SK-N-SH (cell line): ENCODE results near the gene ZMPSTE24. TPM values are rescaled to one million over a fixed set of nuclear protein-coding genes. Genes with fewer than 3 reads are reported as not detected.
"Not testable (repeated sequence)": the region's sequence is repeated elsewhere in the genome, so short reads cannot be mapped to it uniquely, and the experiment has no call there.

Experiments
- CTCF ChIA-PET: fragments of 300-600, 350-600 bp; formaldehyde crosslinking; extraction: SDS; loops from one replicate; lab custom pipeline; 2021; lab: Yijun Ruan, JAX
- POLR2A ChIA-PET: fragments of 350-600 bp; sonication (Branson Sonifier 250); formaldehyde crosslinking; extraction: SDS; loops from one replicate; lab custom pipeline; 2020; ENCODE audit warnings: antibody characterized with exemption, inconsistent platforms; lab: Yijun Ruan, JAX
- DNase-seq: peaks from one replicate; pipeline ENCODE4 v3.0.0; 2012
- H2AFZ ChIP-seq: fragments of 200-600 bp; sonication (generic); 2 replicates; pipeline ENCODE4 v1.8.1; 2016; ENCODE audit warnings: antibody characterized with exemption, mild to moderate bottlenecking, low read depth
- H3F3A ChIP-seq: fragments of 200-600 bp; sonication (generic); replicated peaks from 2 replicates; pipeline ENCODE3; 2016; ENCODE audit warnings: antibody characterized with exemption, mild to moderate bottlenecking; ENCODE audit not compliant: insufficient read depth
- H3K27ac ChIP-seq, 2 experiments: fragments of 200-500 bp in 1 of 2; fragments of 200-600 bp in 1 of 2; sonication (Bioruptor generic) in 1 of 2; sonication (generic), shearing (Covaris generic) in 1 of 2; 2 replicates each; pipeline versions ENCODE4 v1.5.1 to v1.6.1; 2014 to 2016; ENCODE audit warnings: low read depth in 2 of 2, inconsistent platforms in 1 of 2, low read length in 1 of 2, mild to moderate bottlenecking in 1 of 2, mixed read lengths in 1 of 2
- H3K27me3 ChIP-seq: fragments of 200-600 bp; sonication (generic), shearing (Covaris generic); 2 replicates; pipeline ENCODE4 v1.6.1; 2016; ENCODE audit warnings: mixed run types; ENCODE audit not compliant: insufficient read depth
- H3K36me3 ChIP-seq, 2 experiments: fragments of 200-500 bp in 1 of 2; fragments of 200-600 bp in 1 of 2; sonication (Bioruptor generic) in 1 of 2; sonication (generic) in 1 of 2; replicated peaks in 1 of 2; 2 replicates each; pipeline versions ENCODE3 to v1.5.1; 2014 to 2016; ENCODE audit warnings: low read length in 1 of 2, mild to moderate bottlenecking in 1 of 2; ENCODE audit not compliant: insufficient read depth in 2 of 2, control insufficient read depth in 1 of 2
- H3K4me1 ChIP-seq, 2 experiments: fragments of 200-500 bp in 1 of 2; fragments of 200-600 bp in 1 of 2; sonication (Bioruptor generic) in 1 of 2; sonication (generic), shearing (Covaris generic) in 1 of 2; 2 replicates each; pipeline versions ENCODE4 v1.5.1 to v1.6.1; 2014 to 2016; ENCODE audit warnings: low read depth in 1 of 2, low read length in 1 of 2, mixed run types in 1 of 2; ENCODE audit not compliant: insufficient read depth in 2 of 2, control insufficient read depth in 1 of 2
- H3K4me2 ChIP-seq: fragments of 200-600 bp; sonication (generic), shearing (Covaris generic); 2 replicates; pipeline ENCODE4 v1.6.1; 2017; ENCODE audit warnings: mixed run types
- H3K4me3 ChIP-seq, 2 experiments: fragments of 200-500 bp in 1 of 2; fragments of 200-600 bp in 1 of 2; sonication (Bioruptor generic) in 1 of 2; sonication (generic), shearing (Covaris generic) in 1 of 2; 2 replicates each; pipeline versions ENCODE4 v1.5.1 to v1.8.1; 2014 to 2016; ENCODE audit warnings: low read depth in 2 of 2, inconsistent platforms in 1 of 2, low read length in 1 of 2, mild to moderate bottlenecking in 1 of 2, mixed read lengths in 1 of 2, moderate library complexity in 1 of 2
- H3K79me2 ChIP-seq: fragments of 200-600 bp; sonication (generic); 2 replicates; pipeline ENCODE4 v1.8.1; 2017; ENCODE audit warnings: mild to moderate bottlenecking; ENCODE audit not compliant: insufficient read depth
- H3K9ac ChIP-seq: fragments of 200-600 bp; sonication (generic); 2 replicates; pipeline ENCODE4 v1.6.1; 2017; ENCODE audit warnings: mixed run types
- H3K9me2 ChIP-seq: fragments of 200-600 bp; sonication (generic); 2 replicates; pipeline ENCODE4 v1.6.1; 2017; ENCODE audit warnings: mixed run types
- H3K9me3 ChIP-seq: fragments of 200-600 bp; sonication (generic); 2 replicates; pipeline ENCODE4 v1.6.1; 2017; ENCODE audit warnings: mixed run types, mild to moderate bottlenecking, moderate library complexity
- H4K20me1 ChIP-seq: fragments of 200-600 bp; sonication (generic); 2 replicates; pipeline ENCODE4 v1.6.1; 2017; ENCODE audit warnings: mild to moderate bottlenecking, mixed run types; ENCODE audit not compliant: insufficient read depth
- EP300 ChIP-seq, 2 experiments: IDR thresholded peaks; 2 replicates each; pipeline versions ENCODE4 v1.4.0 to v1.6.1; 2012; ENCODE audit warnings: borderline replicate concordance in 1 of 2, low read depth in 1 of 2, low read length in 1 of 2
- EZH2phosphoT487 ChIP-seq: fragments of 200-600 bp; sonication (generic); IDR thresholded peaks from 2 replicates; pipeline ENCODE4 v1.6.1; 2017; ENCODE audit warnings: low read depth, mixed run types, mild to moderate bottlenecking, antibody characterized with exemption, moderate library complexity, borderline replicate concordance
- FOSL2 ChIP-seq: IDR thresholded peaks from 2 replicates; pipeline ENCODE4 v1.4.0; 2012; ENCODE audit warnings: low read depth, mild to moderate bottlenecking, moderate library complexity, borderline replicate concordance
- FOXJ3 ChIP-seq: sonication (generic); formaldehyde crosslinking; IDR thresholded peaks from 2 replicates; pipeline ENCODE4 v1.5.1; 2020; ENCODE audit warnings: mild to moderate bottlenecking, missing genetic modification reagents
- FOXM1 ChIP-seq: IDR thresholded peaks from 2 replicates; pipeline ENCODE4 v1.4.0; 2012; ENCODE audit warnings: low read depth, mild to moderate bottlenecking
- GABPA ChIP-seq: IDR thresholded peaks from 2 replicates; pipeline ENCODE4 v1.4.0; 2012; ENCODE audit warnings: low read depth, mild to moderate bottlenecking
- IRF3 ChIP-seq: fragments of 150-350 bp; IDR thresholded peaks from 2 replicates; pipeline ENCODE4 v1.6.1; 2016; ENCODE audit warnings: mild to moderate bottlenecking, low read depth, low read length
- MEF2A ChIP-seq: IDR thresholded peaks from 2 replicates; pipeline ENCODE4 v1.4.0; 2012; ENCODE audit warnings: low read depth, borderline replicate concordance
- MXI1 ChIP-seq: IDR thresholded peaks from 2 replicates; pipeline ENCODE4 v1.6.1; 2012; ENCODE audit warnings: mild to moderate bottlenecking, low read depth, low read length, improper control_type of control experiment
- NRF1 ChIP-seq: IDR thresholded peaks from 2 replicates; pipeline ENCODE4 v1.6.1; 2012; ENCODE audit warnings: low read depth, mild to moderate bottlenecking, low read length
- RXRA ChIP-seq: IDR thresholded peaks from 2 replicates; pipeline ENCODE4 v1.4.0; 2012; ENCODE audit warnings: low read depth, mild to moderate bottlenecking, borderline replicate concordance
- SIN3A ChIP-seq: IDR thresholded peaks from 2 replicates; pipeline ENCODE4 v1.6.1; 2012; ENCODE audit warnings: low read depth, mild to moderate bottlenecking, low read length, moderate library complexity, borderline replicate concordance
- TAF1 ChIP-seq: IDR thresholded peaks from 2 replicates; pipeline ENCODE4 v1.6.1; 2012; ENCODE audit warnings: low read depth, mild to moderate bottlenecking, low read length, moderate library complexity, borderline replicate concordance
- TCF12 ChIP-seq: IDR thresholded peaks from 2 replicates; pipeline ENCODE4 v1.4.0; 2012
- TEAD4 ChIP-seq: IDR thresholded peaks from 2 replicates; pipeline ENCODE4 v1.4.0; 2012; ENCODE audit warnings: mild to moderate bottlenecking, borderline replicate concordance; ENCODE audit not compliant: insufficient read depth
- YY1 ChIP-seq: IDR thresholded peaks from 2 replicates; pipeline ENCODE4 v1.4.0; 2012; ENCODE audit warnings: low read depth, mild to moderate bottlenecking
- WGBS: methylation state at CpG from one replicate; pipeline ENCODE4 v1.1.6; 2017; ENCODE audit warnings: low lambda C conversion rate; 5-methylcytosine and 5-hydroxymethylcytosine counted together
- polyA plus RNA-seq, 3 experiments: library from polyadenylated mRNA; depleted of rRNA; stranded (reverse); fragments of >200 nt; gene quantifications; 2 replicates each; pipeline ENCODE4 v1.2.3, GENCODE V29; 2012
- TF ChIP-seq, protein P1 (sequence below): IDR thresholded peaks from 2 replicates; pipeline ENCODE4 v1.6.1; 2012; ENCODE audit warnings: mild to moderate bottlenecking, low read depth, low read length, moderate library complexity
- TF ChIP-seq, protein P2 (sequence below): IDR thresholded peaks from 2 replicates; pipeline ENCODE4 v1.4.0; 2012; ENCODE audit warnings: low read depth, borderline replicate concordance
- TF ChIP-seq, protein P3 (sequence below): IDR thresholded peaks from 2 replicates; pipeline ENCODE4; 2012

Gene ZMPSTE24
- polyA plus RNA-seq, 1 of the 3 experiments (the other 2 are of a cell fraction) = 13.7 TPM

- H2AFZ ChIP-seq = no peak overlapping the region
- no peak overlapping the region for H3K4me2 ChIP-seq
- no peaks in the 10 kb centered on the region; the same call in 1 of the 2 replicates for H3K27me3 ChIP-seq
- H3K9ac ChIP-seq = no peak overlapping the region
- no peaks in the 10 kb centered on the region for H3F3A ChIP-seq
- ChIA-PET CTCF (interaction anchor here (1.2 to 12.5 kb wide), 5 partner anchors 18 to 235 kb away, joined by 3 to 150 read pairs (median 10); no protein-coding TSS in a partner anchor), POLR2A (no interaction called here)
- no peaks in the 10 kb centered on the region for H3K9me3 ChIP-seq
- no peaks in the 10 kb centered on the region for H3K9me2 ChIP-seq
- no peaks in the 10 kb centered on the region for H3K36me3 ChIP-seq
- TF ChIP-seq EZH2phosphoT487 (no peak), FOXM1 (no peak), SIN3A (no peak), EP300 (IDR thresholded peaks at IDR 0.05; ENCODE audit: borderline replicate concordance in 1 of 2, low read depth in 1 of 2, low read length in 1 of 2) (no peak), MEF2A (no peak), IRF3 (no peak), TAF1 (no peak), MXI1 (no peak), GABPA (no peak), TEAD4 (no peak), RXRA (no peak), NRF1 (no peak), YY1 (no peak), FOXJ3 (no peak), FOSL2 (no peak), TCF12 (no peak)
- TF ChIP-seq, protein P1, sequence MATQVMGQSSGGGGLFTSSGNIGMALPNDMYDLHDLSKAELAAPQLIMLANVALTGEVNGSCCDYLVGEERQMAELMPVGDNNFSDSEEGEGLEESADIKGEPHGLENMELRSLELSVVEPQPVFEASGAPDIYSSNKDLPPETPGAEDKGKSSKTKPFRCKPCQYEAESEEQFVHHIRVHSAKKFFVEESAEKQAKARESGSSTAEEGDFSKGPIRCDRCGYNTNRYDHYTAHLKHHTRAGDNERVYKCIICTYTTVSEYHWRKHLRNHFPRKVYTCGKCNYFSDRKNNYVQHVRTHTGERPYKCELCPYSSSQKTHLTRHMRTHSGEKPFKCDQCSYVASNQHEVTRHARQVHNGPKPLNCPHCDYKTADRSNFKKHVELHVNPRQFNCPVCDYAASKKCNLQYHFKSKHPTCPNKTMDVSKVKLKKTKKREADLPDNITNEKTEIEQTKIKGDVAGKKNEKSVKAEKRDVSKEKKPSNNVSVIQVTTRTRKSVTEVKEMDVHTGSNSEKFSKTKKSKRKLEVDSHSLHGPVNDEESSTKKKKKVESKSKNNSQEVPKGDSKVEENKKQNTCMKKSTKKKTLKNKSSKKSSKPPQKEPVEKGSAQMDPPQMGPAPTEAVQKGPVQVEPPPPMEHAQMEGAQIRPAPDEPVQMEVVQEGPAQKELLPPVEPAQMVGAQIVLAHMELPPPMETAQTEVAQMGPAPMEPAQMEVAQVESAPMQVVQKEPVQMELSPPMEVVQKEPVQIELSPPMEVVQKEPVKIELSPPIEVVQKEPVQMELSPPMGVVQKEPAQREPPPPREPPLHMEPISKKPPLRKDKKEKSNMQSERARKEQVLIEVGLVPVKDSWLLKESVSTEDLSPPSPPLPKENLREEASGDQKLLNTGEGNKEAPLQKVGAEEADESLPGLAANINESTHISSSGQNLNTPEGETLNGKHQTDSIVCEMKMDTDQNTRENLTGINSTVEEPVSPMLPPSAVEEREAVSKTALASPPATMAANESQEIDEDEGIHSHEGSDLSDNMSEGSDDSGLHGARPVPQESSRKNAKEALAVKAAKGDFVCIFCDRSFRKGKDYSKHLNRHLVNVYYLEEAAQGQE = no peak
- TF ChIP-seq, protein P2, sequence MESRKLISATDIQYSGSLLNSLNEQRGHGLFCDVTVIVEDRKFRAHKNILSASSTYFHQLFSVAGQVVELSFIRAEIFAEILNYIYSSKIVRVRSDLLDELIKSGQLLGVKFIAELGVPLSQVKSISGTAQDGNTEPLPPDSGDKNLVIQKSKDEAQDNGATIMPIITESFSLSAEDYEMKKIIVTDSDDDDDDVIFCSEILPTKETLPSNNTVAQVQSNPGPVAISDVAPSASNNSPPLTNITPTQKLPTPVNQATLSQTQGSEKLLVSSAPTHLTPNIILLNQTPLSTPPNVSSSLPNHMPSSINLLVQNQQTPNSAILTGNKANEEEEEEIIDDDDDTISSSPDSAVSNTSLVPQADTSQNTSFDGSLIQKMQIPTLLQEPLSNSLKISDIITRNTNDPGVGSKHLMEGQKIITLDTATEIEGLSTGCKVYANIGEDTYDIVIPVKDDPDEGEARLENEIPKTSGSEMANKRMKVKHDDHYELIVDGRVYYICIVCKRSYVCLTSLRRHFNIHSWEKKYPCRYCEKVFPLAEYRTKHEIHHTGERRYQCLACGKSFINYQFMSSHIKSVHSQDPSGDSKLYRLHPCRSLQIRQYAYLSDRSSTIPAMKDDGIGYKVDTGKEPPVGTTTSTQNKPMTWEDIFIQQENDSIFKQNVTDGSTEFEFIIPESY = no peak
- TF ChIP-seq, protein P3, sequence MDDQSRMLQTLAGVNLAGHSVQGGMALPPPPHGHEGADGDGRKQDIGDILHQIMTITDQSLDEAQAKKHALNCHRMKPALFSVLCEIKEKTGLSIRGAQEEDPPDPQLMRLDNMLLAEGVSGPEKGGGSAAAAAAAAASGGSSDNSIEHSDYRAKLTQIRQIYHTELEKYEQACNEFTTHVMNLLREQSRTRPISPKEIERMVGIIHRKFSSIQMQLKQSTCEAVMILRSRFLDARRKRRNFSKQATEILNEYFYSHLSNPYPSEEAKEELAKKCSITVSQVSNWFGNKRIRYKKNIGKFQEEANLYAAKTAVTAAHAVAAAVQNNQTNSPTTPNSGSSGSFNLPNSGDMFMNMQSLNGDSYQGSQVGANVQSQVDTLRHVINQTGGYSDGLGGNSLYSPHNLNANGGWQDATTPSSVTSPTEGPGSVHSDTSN = no peak
- no peak overlapping the region for H3K4me3 ChIP-seq
- WGBS = 89% methylated on average over 4 of the region's 4 CpGs
- no peaks in the 10 kb centered on the region for H4K20me1 ChIP-seq
- no peak for DNase-seq
- H3K4me1 ChIP-seq = peaks cover 0 to 6% of the 10 kb centered on the region in 2 experiments; a peak in 1 of 4 replicates
- H3K27ac ChIP-seq = no peak overlapping the region
- H3K79me2 ChIP-seq = no peaks in the 10 kb centered on the region
Measured at GRCh38 chr1:40318970-40319621, 61.1 kb downstream of the ZMPSTE24 start.

DNA sequence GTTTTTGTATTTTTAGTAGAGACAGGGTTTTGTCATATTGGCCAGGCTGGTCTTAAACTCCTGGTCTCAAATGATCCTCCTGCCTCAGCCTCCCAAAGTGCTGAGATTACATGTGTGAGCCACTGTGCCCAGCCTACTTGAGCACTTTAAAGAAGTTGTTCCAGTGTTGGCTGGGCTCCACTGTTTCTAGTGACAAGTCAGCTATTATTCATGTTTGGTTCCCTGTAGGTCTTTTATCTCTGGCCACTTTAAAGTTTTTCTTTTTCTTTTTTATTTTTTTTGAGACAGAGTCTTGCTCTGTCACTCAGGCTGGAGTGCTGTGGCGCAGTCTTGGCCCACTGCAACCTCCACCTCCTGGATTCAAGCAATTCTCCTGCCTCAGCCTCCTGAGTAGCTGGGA lies 73.4 kb downstream of the ZMPSTE24 start:
- H3K36me3 ChIP-seq, H3K27ac ChIP-seq, POLR2A ChIA-PET, H3K4me3 ChIP-seq, DNase-seq, H3K9ac ChIP-seq, H3K9me3 ChIP-seq, H3K4me2 ChIP-seq, H3K79me2 ChIP-seq, H3F3A ChIP-seq, H3K4me1 ChIP-seq, H3K9me2 ChIP-seq, H3K27me3 ChIP-seq, H2AFZ ChIP-seq, H4K20me1 ChIP-seq: not testable (repeated sequence)
- 25% methylated on average over 1 of the region's 1 CpG for WGBS
- CTCF ChIA-PET = interaction anchor here (0.9 to 11.8 kb wide), 2 partner anchors 17 to 178 kb away, joined by 3 to 280 read pairs; no protein-coding TSS in a partner anchor
